HepG2 (cell line): ENCODE measurements around the gene ST6GALNAC3. TPM values are rescaled to one million over a fixed set of nuclear protein-coding genes. Genes with fewer than 3 reads are reported as not detected.
"Not testable (repeated sequence)": the region's sequence is repeated elsewhere in the genome, so short reads cannot be mapped to it uniquely, and the experiment has no call there.

ENCODE experiments used
- ATAC-seq: fragments of 200-7000 bp; cut with Tn5 transposase; 3 replicates; pipeline ENCODE4 v1.9.1; 2020; ENCODE audit warnings: mild to moderate bottlenecking, moderate library complexity
- BruUV-seq: library from RNA; stranded (reverse); fragments of 400-500 nt; replicated peaks from 2 replicates; lab custom pipeline; 2021; lab: Mats Ljungman, UMichigan
- CTCF ChIA-PET: fragments of 300-600 bp; formaldehyde crosslinking; extraction: SDS; loops from one replicate; lab custom pipeline; 2021; ENCODE audit warnings: low total read pairs, inconsistent platforms, low intra/inter-chr PET ratio; lab: Yijun Ruan, JAX
- POLR2A ChIA-PET: fragments of 350-600 bp; sonication (Branson Sonifier 250); formaldehyde crosslinking; loops from one replicate; lab custom pipeline; 2020; ENCODE audit warnings: antibody characterized with exemption, inconsistent platforms; lab: Yijun Ruan, JAX
- DNase-seq: peaks from one replicate; pipeline ENCODE4 v3.0.0-alpha.2; 2015; ENCODE audit warnings: low spot score
- FAIRE-seq: peaks from 3 replicates; lab custom pipeline; 2011; peaks lifted over from hg19 to GRCh38; lab: Jason Lieb, UNC
- H2AFZ ChIP-seq: one replicate; pipeline ENCODE4 v1.6.1; 2011; ENCODE audit warnings: low read length, inconsistent platforms
- H3K27ac ChIP-seq: fragments of 300-600 bp; 3 replicates; pipeline ENCODE4 v1.8.0; 2011; ENCODE audit warnings: mixed run types, mild to moderate bottlenecking, mixed read lengths, low read length, inconsistent platforms; ENCODE audit not compliant: insufficient read depth; ENCODE audit errors: extremely low read length
- H3K27me3 ChIP-seq, 2 experiments: fragments of 200-600 bp in 1 of 2; 2 replicates in 1 of 2; 3 replicates in 1 of 2; pipeline versions ENCODE4 v1.6.0 to v1.8.0; 2011; ENCODE audit warnings: low read length in 2 of 2, mild to moderate bottlenecking in 2 of 2, moderate library complexity in 2 of 2, inconsistent platforms in 1 of 2; ENCODE audit not compliant: insufficient read depth in 2 of 2, control insufficient read depth in 1 of 2
- H3K36me3 ChIP-seq, 2 experiments: fragments of 200-600 bp in 1 of 2; replicated peaks in 1 of 2; 2 replicates in 1 of 2; 3 replicates in 1 of 2; pipeline versions ENCODE4 v1.5.1 to v1.8.0; 2011; ENCODE audit warnings: low read length in 2 of 2, inconsistent platforms in 1 of 2; ENCODE audit not compliant: insufficient read depth in 2 of 2, control insufficient read depth in 1 of 2
- H3K4me1 ChIP-seq: 2 replicates; pipeline ENCODE4 v1.5.1; 2012; ENCODE audit warnings: low read length, inconsistent platforms; ENCODE audit not compliant: insufficient read depth
- H3K4me2 ChIP-seq: 2 replicates; pipeline ENCODE4 v1.6.0; 2011; ENCODE audit warnings: low read depth, low read length, inconsistent platforms
- H3K4me3 ChIP-seq, 3 experiments: fragments of 200-600 bp in 1 of 3; sonication (generic), shearing (Covaris generic) in 1 of 3; replicated peaks in 1 of 3; 2 replicates each; pipeline ENCODE4 v1.5.1; 2011 to 2016; ENCODE audit warnings: low read length in 3 of 3, inconsistent platforms in 2 of 3, low read depth in 2 of 3, mild to moderate bottlenecking in 2 of 3, control low read depth in 1 of 3, mixed read lengths in 1 of 3; ENCODE audit not compliant: insufficient read depth in 1 of 3
- H3K79me2 ChIP-seq: one replicate; pipeline ENCODE4 v1.6.1; 2011; ENCODE audit warnings: low read length, inconsistent platforms; ENCODE audit not compliant: insufficient read depth
- H3K9ac ChIP-seq: 2 replicates; pipeline ENCODE4 v1.6.0; 2011; ENCODE audit warnings: mild to moderate bottlenecking, low read depth, low read length, inconsistent platforms; ENCODE audit not compliant: insufficient read depth
- H3K9me3 ChIP-seq: 2 replicates; pipeline ENCODE4 v1.5.1; 2012; ENCODE audit warnings: mild to moderate bottlenecking, low read length
- H4K20me1 ChIP-seq: 2 replicates; pipeline ENCODE4 v1.6.0; 2011; ENCODE audit warnings: inconsistent platforms, mild to moderate bottlenecking, low read length, moderate library complexity; ENCODE audit not compliant: insufficient read depth
- CBX1 ChIP-seq: IDR thresholded peaks from one replicate; pipeline ENCODE4 v1.6.1; 2016; ENCODE audit warnings: antibody characterized with exemption, low read depth
- CHD4 ChIP-seq: fragments of 200-600 bp; sonication (generic); IDR thresholded peaks from 2 replicates; pipeline ENCODE4 v1.7.0; 2017; ENCODE audit warnings: mild to moderate bottlenecking, low read length, borderline replicate concordance
- GATAD2A ChIP-seq: IDR thresholded peaks from 2 replicates; pipeline ENCODE4 v1.6.1; 2016
- SMAD9 ChIP-seq: sonication (generic); formaldehyde crosslinking; IDR thresholded peaks from 2 replicates; pipeline ENCODE4 v1.5.1; 2020; ENCODE audit warnings: mild to moderate bottlenecking, missing genetic modification reagents
- SPEN ChIP-seq: sonication (generic); formaldehyde crosslinking; IDR thresholded peaks from 2 replicates; pipeline ENCODE4 v1.5.1; 2020; ENCODE audit warnings: low read depth, mild to moderate bottlenecking, missing genetic modification reagents
- SRY ChIP-seq: sonication (generic); formaldehyde crosslinking; IDR thresholded peaks from 2 replicates; pipeline ENCODE4 v1.8.0; 2022; ENCODE audit warnings: mild to moderate bottlenecking, missing genetic modification reagents
- TCF12 ChIP-seq, 2 experiments: fragments of 450-650 bp in 1 of 2; sonication (generic) in 1 of 2; formaldehyde crosslinking in 1 of 2; IDR thresholded peaks; 2 replicates each; pipeline versions ENCODE4 v1.6.1 to v1.8.0; 2017 to 2022; ENCODE audit warnings: antibody characterized with exemption in 1 of 2, mild to moderate bottlenecking in 1 of 2, missing genetic modification reagents in 1 of 2, moderate library complexity in 1 of 2
- ZNF225 ChIP-seq: sonication (generic); formaldehyde crosslinking; IDR thresholded peaks from 2 replicates; pipeline ENCODE4 v1.4.0; 2020; ENCODE audit warnings: mild to moderate bottlenecking, missing genetic modification reagents
- ZNF563 ChIP-seq: sonication (generic); formaldehyde crosslinking; IDR thresholded peaks from 2 replicates; pipeline ENCODE4 v1.8.0; 2022; ENCODE audit warnings: mild to moderate bottlenecking, moderate library complexity, missing genetic modification reagents
- ZNF839 ChIP-seq: sonication (generic); formaldehyde crosslinking; IDR thresholded peaks from 2 replicates; pipeline ENCODE4 v1.4.0; 2020; ENCODE audit warnings: missing genetic modification reagents, mild to moderate bottlenecking, borderline replicate concordance
- WGBS: methylation state at CpG from one replicate; pipeline ENCODE4 v1.1.6; 2017; ENCODE audit warnings: low lambda C conversion rate; 5-methylcytosine and 5-hydroxymethylcytosine counted together
- in situ Hi-C: cut with HindIII; loops from 2 replicates; pipeline ENCODE4 v1.10.0; 2017; ENCODE audit warnings: low pct_unique_long_range_greater_than_20kb; ENCODE audit not compliant: extremely low pct_ligation_motif_present
- intact Hi-C: fragments of 100-400 bp; cut with micrococcal nuclease; formaldehyde crosslinking; loops from one replicate; pipeline ENCODE4 v1.10.0; 2022; ENCODE audit not compliant: unreplicated experiment
- polyA plus RNA-seq, 8 experiments: library from polyadenylated mRNA; depleted of rRNA in 3 of 8; stranded (reverse) in 7 of 8; unstranded in 1 of 8; fragments of >200 nt; fragmentation: Illumina TruSeq in 4 of 8; extraction: Trizol in 4 of 8; gene quantifications; 2 replicates each; pipeline versions ENCODE4 v1.2.1 to v1.2.3, GENCODE V29; 2011 to 2016; ENCODE audit warnings: low read depth in 4 of 8, missing spikeins in 1 of 8, mixed read lengths in 1 of 8; ENCODE audit not compliant: insufficient read depth in 1 of 8
- total RNA-seq, 5 experiments: library from RNA; depleted of rRNA; stranded (reverse); fragments of >200 nt; fragmentation: Illumina TruSeq; extraction: Trizol; gene quantifications; 2 replicates each; pipeline ENCODE4 v1.2.3, GENCODE V29; 2016; ENCODE audit warnings: low read depth in 1 of 5
- TF ChIP-seq, protein P1 (sequence below): sonication (generic); formaldehyde crosslinking; IDR thresholded peaks from 2 replicates; pipeline ENCODE4 v1.4.0; 2020; ENCODE audit warnings: low read depth, missing genetic modification reagents
- TF ChIP-seq, protein P2 (sequence below): IDR thresholded peaks from 2 replicates; pipeline ENCODE4 v1.6.1; 2016; ENCODE audit warnings: low read depth, control low read depth
- TF ChIP-seq, protein P3 (sequence below): sonication (generic); formaldehyde crosslinking; IDR thresholded peaks from 2 replicates; pipeline ENCODE4 v1.4.0; 2020; ENCODE audit warnings: missing genetic modification reagents

ST6GALNAC3 gene
- total and polyA plus RNA-seq, 2 of the 13 experiments (the other 11 are each of a cell fraction or from before 2014, with no cell fraction given): not detected

DNA sequence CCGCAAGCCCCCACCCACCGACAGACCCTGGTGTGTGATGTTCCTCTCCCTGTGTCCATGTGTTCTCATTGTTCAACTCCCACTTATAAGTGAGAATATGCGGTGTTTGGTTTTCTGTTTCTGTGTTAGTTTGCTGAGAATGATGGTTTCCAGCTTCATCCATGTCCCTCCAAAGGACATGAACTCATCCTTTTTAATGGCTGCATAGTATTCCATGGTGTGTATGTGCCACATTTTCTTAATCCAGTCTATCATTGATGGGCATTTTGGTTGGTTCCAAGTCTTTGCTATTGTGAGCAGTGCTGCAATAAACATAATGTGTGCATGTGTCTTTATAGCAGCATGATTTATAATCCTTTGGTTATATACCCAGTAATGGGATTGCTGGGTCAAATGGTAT lies 24.5 kb upstream of the ST6GALNAC3 start:
- H3K36me3 ChIP-seq, FAIRE-seq, in situ Hi-C loops, H3K79me2 ChIP-seq, BruUV-seq, H4K20me1 ChIP-seq, H3K4me1 ChIP-seq, POLR2A ChIA-PET, H3K4me3 ChIP-seq, H3K9ac ChIP-seq, CTCF ChIA-PET, ATAC-seq, intact Hi-C loops, H2AFZ ChIP-seq, H3K9me3 ChIP-seq, DNase-seq, H3K27ac ChIP-seq, H3K4me2 ChIP-seq, H3K27me3 ChIP-seq: not testable (repeated sequence)
- 18% methylated on average over 3 of the region's 3 CpGs for WGBS

DNA sequence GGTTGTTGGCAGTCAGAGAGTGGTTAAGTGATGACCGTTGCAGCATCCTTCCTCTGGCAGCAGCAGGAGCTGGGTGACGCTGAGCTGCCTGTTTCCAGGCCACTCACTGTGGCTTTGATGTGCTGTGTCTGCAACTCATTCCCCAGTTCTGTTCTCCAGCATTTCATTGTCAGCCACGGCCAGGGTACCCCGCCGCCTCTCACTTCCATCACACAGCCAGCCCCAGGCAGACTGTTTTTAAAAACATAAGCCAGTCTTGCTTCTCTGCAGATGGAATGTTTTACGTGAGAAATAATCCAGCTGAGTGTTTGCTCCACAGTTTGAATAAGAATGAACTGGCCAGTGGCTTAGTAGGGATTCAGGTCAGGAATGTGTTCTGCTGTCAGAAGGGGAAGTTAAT lies 21.5 kb upstream of the ST6GALNAC3 start:
- Histone ChIP-seq H3K9ac (no peak overlapping the region), H3K27me3 (no peaks in the 10 kb centered on the region; a peak in 1 of 5 replicates), H3K4me3 (no peak overlapping the region), H2AFZ (no peak overlapping the region), H3K4me1 (no peaks in the 10 kb centered on the region), H3K4me2 (no peak overlapping the region), H3K9me3 (no peaks in the 10 kb centered on the region), H3K27ac (no peak overlapping the region), H3K79me2 (no peaks in the 10 kb centered on the region), H3K36me3 (no peaks in the 10 kb centered on the region), H4K20me1 (no peaks in the 10 kb centered on the region)
- POLR2A ChIA-PET: no interaction called here
- CTCF ChIA-PET: no interaction called here
- FAIRE-seq: no peak
- WGBS: 1% methylated on average over 6 of the region's 6 CpGs
- no peak for ATAC-seq
- no peak for DNase-seq
- in situ Hi-C loops (no loop called here), intact Hi-C loops (no loop called here)
- no TSS peak for BruUV-seq
- TF ChIP-seq ZNF563 (no peak), SRY (no peak), TCF12 (IDR thresholded peaks at IDR 0.05) (no peak), TCF12 (CRISPR knock-in tag; IDR thresholded peaks at IDR 0.05) (no peak), SPEN (CRISPR knock-in tag) (no peak), CHD4 (no peak), GATAD2A (CRISPR knock-in tag) (no peak), ZNF839 (CRISPR knock-in tag) (no peak), CBX1 (no peak), ZNF225 (CRISPR knock-in tag) (no peak), SMAD9 (CRISPR knock-in tag) (no peak)
- TF ChIP-seq, protein P1, sequence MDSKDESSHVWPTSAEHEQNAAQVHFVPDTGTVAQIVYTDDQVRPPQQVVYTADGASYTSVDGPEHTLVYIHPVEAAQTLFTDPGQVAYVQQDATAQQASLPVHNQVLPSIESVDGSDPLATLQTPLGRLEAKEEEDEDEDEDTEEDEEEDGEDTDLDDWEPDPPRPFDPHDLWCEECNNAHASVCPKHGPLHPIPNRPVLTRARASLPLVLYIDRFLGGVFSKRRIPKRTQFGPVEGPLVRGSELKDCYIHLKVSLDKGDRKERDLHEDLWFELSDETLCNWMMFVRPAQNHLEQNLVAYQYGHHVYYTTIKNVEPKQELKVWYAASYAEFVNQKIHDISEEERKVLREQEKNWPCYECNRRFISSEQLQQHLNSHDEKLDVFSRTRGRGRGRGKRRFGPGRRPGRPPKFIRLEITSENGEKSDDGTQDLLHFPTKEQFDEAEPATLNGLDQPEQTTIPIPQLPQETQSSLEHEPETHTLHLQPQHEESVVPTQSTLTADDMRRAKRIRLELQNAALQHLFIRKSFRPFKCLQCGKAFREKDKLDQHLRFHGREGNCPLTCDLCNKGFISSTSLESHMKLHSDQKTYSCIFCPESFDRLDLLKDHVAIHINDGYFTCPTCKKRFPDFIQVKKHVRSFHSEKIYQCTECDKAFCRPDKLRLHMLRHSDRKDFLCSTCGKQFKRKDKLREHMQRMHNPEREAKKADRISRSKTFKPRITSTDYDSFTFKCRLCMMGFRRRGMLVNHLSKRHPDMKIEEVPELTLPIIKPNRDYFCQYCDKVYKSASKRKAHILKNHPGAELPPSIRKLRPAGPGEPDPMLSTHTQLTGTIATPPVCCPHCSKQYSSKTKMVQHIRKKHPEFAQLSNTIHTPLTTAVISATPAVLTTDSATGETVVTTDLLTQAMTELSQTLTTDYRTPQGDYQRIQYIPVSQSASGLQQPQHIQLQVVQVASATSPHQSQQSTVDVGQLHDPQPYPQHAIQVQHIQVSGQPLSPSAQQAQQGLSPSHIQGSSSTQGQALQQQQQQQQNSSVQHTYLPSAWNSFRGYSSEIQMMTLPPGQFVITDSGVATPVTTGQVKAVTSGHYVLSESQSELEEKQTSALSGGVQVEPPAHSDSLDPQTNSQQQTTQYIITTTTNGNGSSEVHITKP (CRISPR knock-in tag): no peak
- TF ChIP-seq, protein P2, sequence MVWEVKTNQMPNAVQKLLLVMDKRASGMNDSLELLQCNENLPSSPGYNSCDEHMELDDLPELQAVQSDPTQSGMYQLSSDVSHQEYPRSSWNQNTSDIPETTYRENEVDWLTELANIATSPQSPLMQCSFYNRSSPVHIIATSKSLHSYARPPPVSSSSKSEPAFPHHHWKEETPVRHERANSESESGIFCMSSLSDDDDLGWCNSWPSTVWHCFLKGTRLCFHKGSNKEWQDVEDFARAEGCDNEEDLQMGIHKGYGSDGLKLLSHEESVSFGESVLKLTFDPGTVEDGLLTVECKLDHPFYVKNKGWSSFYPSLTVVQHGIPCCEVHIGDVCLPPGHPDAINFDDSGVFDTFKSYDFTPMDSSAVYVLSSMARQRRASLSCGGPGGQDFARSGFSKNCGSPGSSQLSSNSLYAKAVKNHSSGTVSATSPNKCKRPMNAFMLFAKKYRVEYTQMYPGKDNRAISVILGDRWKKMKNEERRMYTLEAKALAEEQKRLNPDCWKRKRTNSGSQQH: no peak
- TF ChIP-seq, protein P3, sequence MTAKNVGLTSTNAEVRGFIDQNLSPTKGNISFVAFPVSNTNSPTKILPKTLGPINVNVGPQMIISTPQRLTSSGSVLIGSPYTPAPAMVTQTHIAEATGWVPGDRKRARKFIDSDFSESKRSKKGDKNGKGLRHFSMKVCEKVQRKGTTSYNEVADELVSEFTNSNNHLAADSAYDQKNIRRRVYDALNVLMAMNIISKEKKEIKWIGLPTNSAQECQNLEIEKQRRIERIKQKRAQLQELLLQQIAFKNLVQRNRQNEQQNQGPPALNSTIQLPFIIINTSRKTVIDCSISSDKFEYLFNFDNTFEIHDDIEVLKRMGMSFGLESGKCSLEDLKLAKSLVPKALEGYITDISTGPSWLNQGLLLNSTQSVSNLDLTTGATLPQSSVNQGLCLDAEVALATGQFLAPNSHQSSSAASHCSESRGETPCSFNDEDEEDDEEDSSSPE (CRISPR knock-in tag): no peak
